NT2/D1 (cell line): ENCODE results near the gene GIMAP8.
"Not testable (repeated sequence)": the region's sequence is repeated elsewhere in the genome, so short reads cannot be mapped to it uniquely, and the experiment has no call there.

Source experiments
- SUZ12 ChIP-seq: IDR thresholded peaks from 2 replicates; pipeline ENCODE4 v1.6.1; 2011; ENCODE audit not compliant: insufficient read length, insufficient read depth; ENCODE audit errors: extremely low read depth
- YY1 ChIP-seq: IDR thresholded peaks from 2 replicates; pipeline ENCODE4 v1.6.1; 2011; ENCODE audit not compliant: insufficient read length, insufficient read depth
- ZNF274 ChIP-seq: IDR thresholded peaks from 2 replicates; pipeline ENCODE4 v1.6.1; 2011; ENCODE audit warnings: mild to moderate bottlenecking, low read depth, low read length

GRCh38 chr7:150483514-150483913 is 33.1 kb downstream of the GIMAP8 start:
- TF ChIP-seq YY1, SUZ12, ZNF274: not testable (repeated sequence)
